Upper lobe of left lung (tissue), 6 donors: ENCODE results near the gene DUSP16. TPM values are rescaled to one million over a fixed set of nuclear protein-coding genes. Genes with fewer than 3 reads are reported as not detected.
A peak's percentile ranks its signal among the peaks of the same experiment; 100 is the strongest.
"Not testable (repeated sequence)": the region's sequence is repeated elsewhere in the genome, so short reads cannot be mapped to it uniquely, and the experiment has no call there.

Experiments used
- ATAC-seq, 2 donors: fragments of 200-7000 bp; cut with Tn5 transposase; one replicate each; pipeline ENCODE4 v1.9.1; 2022; ENCODE audit warnings: mild to moderate bottlenecking in 2 of 2, moderate library complexity in 2 of 2; ENCODE audit not compliant: low FRiP score in 2 of 2
- DNase-seq, 2 donors: peaks; one replicate each; pipeline ENCODE4 v3.0.0-alpha.2; 2019 to 2020
- H3K27ac ChIP-seq, 4 donors: fragments of 200-600 bp; sonication (generic); one replicate each; pipeline ENCODE4 v1.5.1; 2016 to 2019
- H3K27me3 ChIP-seq, 4 donors: fragments of 200-600 bp; sonication (generic); one replicate each; pipeline ENCODE4 v1.5.1; 2017 to 2019
- H3K36me3 ChIP-seq, 4 donors: fragments of 200-600 bp; sonication (generic); one replicate each; pipeline ENCODE4 v1.5.1; 2016 to 2019
- H3K4me1 ChIP-seq, 4 donors: fragments of 200-600 bp; sonication (generic); one replicate each; pipeline ENCODE4 v1.5.1; 2018 to 2019
- H3K4me3 ChIP-seq, 4 donors: fragments of 200-600 bp; sonication (generic); one replicate each; pipeline ENCODE4 v1.5.1; 2017 to 2019; ENCODE audit warnings: mild to moderate bottlenecking in 2 of 4, moderate library complexity in 1 of 4
- H3K9me3 ChIP-seq, 4 donors: fragments of 200-600 bp; sonication (generic); one replicate each; pipeline ENCODE4 v1.5.1; 2018 to 2019
- EP300 ChIP-seq, 4 donors: sonication (generic); formaldehyde crosslinking; IDR thresholded peaks; one replicate each; pipeline ENCODE4 v1.5.1; 2017; ENCODE audit warnings: antibody characterized with exemption in 4 of 4, control low read depth in 2 of 4
- POLR2A ChIP-seq, 4 donors: fragments of 450-650 bp; IDR thresholded peaks; one replicate each; pipeline ENCODE4 v1.5.1; 2016 to 2017; ENCODE audit warnings: antibody characterized with exemption in 4 of 4, mild to moderate bottlenecking in 2 of 4
- POLR2AphosphoS5 ChIP-seq, 2 donors: sonication (generic); formaldehyde crosslinking; IDR thresholded peaks; one replicate each; pipeline ENCODE4 v1.5.1; 2017; ENCODE audit warnings: antibody characterized with exemption in 2 of 2
- WGBS, 2 donors: methylation state at CpG; one replicate each; pipeline ENCODE4 v1.1.5; 2017 to 2018; 5-methylcytosine and 5-hydroxymethylcytosine counted together
- total RNA-seq, 6 donors: library from RNA; depleted of rRNA in 4 of 6; stranded (reverse); fragments of >200 nt in 4 of 6; gene quantifications; one replicate each; pipeline versions ENCODE4 v1.1.0 to v1.2.1, GENCODE V29; 2016 to 2021
- TF ChIP-seq, protein P1 (sequence below), 6 experiments: fragments of 450-650 bp in 4 of 6; fragments of 200-600 bp in 2 of 6; sonication (generic) in 2 of 6; IDR thresholded peaks; one replicate each; pipeline ENCODE4 v1.5.1; 2016 to 2019; ENCODE audit warnings: antibody characterized with exemption in 6 of 6
- donor health status: DM: no; HTN: no; CAD: no; lungs with moderate emphysema.
- donor health status: DM: no; HTN: yes; CAD: no; lungs with severe emphysema.

DUSP16 gene
- total RNA-seq, 6 donors from 2014 or later, result 23.7 to 51.6 (median 41.7) TPM

DNA sequence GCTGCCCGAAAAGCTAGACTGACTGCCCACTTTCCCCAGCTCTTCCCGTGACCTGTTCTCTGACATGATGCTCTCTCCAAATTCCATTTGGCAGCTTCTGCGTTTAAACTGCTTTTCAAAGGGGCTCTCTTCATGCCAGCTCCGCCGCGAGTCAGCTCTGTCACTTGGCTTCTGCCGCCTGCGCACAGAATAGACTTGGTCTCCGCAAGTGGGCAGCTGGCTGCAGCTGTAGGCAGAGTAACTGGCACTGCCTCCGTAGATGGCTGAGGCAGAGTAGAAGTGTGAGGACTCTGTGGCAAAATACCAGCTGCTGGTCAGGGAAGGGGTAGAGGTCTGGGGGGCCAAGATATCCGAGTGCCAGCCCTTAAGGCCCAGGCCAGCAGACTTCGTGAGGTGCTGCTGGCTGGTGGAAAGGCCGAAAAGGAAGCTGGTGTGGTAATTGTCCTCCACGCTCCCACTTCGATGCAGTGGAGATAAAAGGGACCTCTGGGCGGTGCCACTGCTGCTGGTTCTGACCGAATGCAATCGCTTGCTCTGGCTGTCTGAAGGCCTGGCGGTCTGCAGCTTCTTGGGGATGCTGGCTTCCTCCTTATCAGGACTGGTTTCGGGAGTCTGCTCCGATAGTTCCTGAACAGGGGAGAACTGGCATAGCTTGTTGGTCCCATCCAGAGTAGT is 85.7 kb downstream of the DUSP16 start:
- TF ChIP-seq POLR2AphosphoS5 (IDR thresholded peaks at IDR 0.05) (no peak), POLR2A (IDR thresholded peaks at IDR 0.05) (no peak), EP300 (IDR thresholded peaks at IDR 0.05) (no peak)
- TF ChIP-seq, protein P1, sequence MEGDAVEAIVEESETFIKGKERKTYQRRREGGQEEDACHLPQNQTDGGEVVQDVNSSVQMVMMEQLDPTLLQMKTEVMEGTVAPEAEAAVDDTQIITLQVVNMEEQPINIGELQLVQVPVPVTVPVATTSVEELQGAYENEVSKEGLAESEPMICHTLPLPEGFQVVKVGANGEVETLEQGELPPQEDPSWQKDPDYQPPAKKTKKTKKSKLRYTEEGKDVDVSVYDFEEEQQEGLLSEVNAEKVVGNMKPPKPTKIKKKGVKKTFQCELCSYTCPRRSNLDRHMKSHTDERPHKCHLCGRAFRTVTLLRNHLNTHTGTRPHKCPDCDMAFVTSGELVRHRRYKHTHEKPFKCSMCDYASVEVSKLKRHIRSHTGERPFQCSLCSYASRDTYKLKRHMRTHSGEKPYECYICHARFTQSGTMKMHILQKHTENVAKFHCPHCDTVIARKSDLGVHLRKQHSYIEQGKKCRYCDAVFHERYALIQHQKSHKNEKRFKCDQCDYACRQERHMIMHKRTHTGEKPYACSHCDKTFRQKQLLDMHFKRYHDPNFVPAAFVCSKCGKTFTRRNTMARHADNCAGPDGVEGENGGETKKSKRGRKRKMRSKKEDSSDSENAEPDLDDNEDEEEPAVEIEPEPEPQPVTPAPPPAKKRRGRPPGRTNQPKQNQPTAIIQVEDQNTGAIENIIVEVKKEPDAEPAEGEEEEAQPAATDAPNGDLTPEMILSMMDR (IDR thresholded peaks at IDR 0.05), result no peak
- Histone ChIP-seq H3K27ac (no peak overlapping the region), H3K36me3 (peaks cover 15 to 60% (median 30%) of the 10 kb centered on the region in 4 donors), H3K4me1 (peaks cover 0 to 4% (median 2%) of the 10 kb centered on the region in 4 donors), H3K9me3 (no peaks in the 10 kb centered on the region), H3K4me3 (no peak overlapping the region), H3K27me3 (no peaks in the 10 kb centered on the region)
- 90 to 95% methylated on average over 13 to 21 of the region's 21 CpGs for WGBS, 2 donors
- no peak for DNase-seq
- no peak for ATAC-seq

DNA sequence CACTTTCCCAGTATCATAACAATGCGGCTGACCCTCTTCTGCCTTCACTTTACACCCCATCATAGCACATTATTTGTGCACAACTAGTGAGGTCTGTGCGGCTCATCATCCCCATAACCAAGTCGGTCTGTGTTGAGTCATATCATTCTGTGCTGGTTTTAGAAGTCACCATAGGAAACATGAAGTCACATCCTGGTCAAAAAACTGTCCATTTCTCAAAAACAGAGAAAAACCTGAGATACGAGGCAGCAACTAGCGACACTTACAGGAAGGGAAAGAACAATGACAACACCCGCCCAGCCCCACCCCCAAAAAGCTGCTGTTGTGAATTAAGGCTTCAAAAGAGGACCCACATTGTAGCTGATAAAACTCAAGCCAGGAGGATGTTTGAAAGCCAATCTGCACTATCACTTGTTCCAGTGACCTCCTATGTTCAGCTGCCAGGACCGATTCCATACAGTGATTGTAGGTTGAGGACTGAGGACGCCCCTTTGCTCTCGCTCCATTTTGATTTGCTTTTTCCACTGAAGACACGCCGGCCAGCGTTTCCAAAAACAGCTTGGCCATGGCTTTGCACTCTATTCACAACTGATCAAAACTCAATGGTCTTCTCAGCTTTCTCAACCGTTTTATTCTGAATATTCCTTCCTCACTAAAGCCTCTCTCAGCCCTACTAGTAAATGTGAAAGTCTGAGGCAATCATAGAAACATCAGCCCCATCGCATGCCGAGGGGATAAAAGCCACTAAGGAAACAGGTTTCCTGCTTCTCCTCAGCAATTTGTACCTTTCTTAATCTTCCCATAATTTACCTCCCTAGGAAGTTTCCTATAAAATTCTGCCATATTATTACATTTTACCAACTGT is 87.5 kb downstream of the DUSP16 start:
- 70 to 81% methylated on average over 15 of the region's 15 CpGs for WGBS, 2 donors
- Histone ChIP-seq H3K4me1 (peaks cover 0 to 5% (median 4%) of the 10 kb centered on the region in 4 donors), H3K27me3 (no peaks in the 10 kb centered on the region), H3K4me3 (no peak overlapping the region), H3K27ac (peak overlapping the region; percentile 31 to 63 (median 48)), H3K36me3 (peaks cover 9 to 58% (median 28%) of the 10 kb centered on the region in 4 donors), H3K9me3 (no peaks in the 10 kb centered on the region)
- DNase-seq (no peak), ATAC-seq (peak in 1 of 2 donors; percentile 62)
- TF ChIP-seq POLR2A (IDR thresholded peaks at IDR 0.05) (peak in 1 of 4 donors; percentile 43), POLR2AphosphoS5 (IDR thresholded peaks at IDR 0.05) (no peak)

DNA sequence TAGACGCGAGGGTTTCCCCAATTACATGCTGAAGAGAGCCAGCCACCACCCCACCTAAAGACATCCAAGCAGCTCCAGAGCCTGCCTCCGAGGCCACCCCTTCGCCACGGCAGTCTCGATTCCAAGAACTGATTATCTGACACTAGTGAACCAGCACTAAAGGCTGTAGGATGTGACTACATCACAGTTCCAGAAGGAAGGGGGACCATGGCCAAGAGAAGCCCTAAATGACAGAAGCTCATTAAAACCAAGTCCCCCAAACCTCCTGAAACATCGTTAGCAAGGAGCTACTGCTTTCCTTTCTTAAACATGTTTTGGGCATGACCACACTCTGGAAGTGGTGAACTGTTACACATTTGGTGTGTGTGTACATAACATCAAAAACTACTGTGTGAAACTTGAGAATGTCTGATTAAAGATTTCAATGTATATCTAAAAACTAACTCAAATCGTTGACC is 88.2 kb downstream of the DUSP16 start:
- peak overlapping the region in 3 of 4 donors; percentile 15 to 63 (median 53) for H3K27ac ChIP-seq

DNA sequence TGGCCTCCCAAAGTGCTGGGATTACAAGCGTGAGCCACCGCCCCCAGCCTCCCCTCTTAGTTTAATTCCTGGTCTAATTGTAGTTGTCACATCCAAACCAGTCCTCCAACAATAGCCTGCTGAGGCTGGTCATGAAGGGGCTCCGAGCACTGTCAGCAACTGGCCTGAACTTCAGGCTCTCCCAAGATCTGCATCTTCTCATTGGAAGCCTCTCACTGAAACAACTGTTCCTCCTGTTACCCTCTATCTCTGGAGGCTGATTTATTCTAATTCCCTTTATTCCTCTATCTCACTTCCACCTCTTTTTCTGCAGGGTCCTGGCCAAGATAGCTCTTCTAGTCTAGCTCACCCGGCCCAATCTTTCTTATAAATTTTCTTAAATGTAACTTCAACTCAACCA is 89.4 kb downstream of the DUSP16 start:
- peaks cover 9 to 40% (median 21%) of the 10 kb centered on the region in 4 donors for H3K36me3 ChIP-seq

More for the DNA sequence above, 88.2 kb downstream of the DUSP16 start:
- no peak for DNase-seq
- Histone ChIP-seq H3K27me3 (no peaks in the 10 kb centered on the region), H3K4me1 (peaks cover 0 to 5% (median 4%) of the 10 kb centered on the region in 4 donors), H3K9me3 (no peaks in the 10 kb centered on the region), H3K36me3 (peaks cover 9 to 51% (median 25%) of the 10 kb centered on the region in 4 donors), H3K4me3 (no peak overlapping the region)
- WGBS, 2 donors, result 84 to 92% methylated on average over 8 of the region's 8 CpGs
- no peak for ATAC-seq
- no peak for TF ChIP-seq POLR2AphosphoS5 (IDR thresholded peaks at IDR 0.05)
- TF ChIP-seq POLR2A (IDR thresholded peaks at IDR 0.05), result no peak
- no peak for TF ChIP-seq EP300 (IDR thresholded peaks at IDR 0.05)

DNA sequence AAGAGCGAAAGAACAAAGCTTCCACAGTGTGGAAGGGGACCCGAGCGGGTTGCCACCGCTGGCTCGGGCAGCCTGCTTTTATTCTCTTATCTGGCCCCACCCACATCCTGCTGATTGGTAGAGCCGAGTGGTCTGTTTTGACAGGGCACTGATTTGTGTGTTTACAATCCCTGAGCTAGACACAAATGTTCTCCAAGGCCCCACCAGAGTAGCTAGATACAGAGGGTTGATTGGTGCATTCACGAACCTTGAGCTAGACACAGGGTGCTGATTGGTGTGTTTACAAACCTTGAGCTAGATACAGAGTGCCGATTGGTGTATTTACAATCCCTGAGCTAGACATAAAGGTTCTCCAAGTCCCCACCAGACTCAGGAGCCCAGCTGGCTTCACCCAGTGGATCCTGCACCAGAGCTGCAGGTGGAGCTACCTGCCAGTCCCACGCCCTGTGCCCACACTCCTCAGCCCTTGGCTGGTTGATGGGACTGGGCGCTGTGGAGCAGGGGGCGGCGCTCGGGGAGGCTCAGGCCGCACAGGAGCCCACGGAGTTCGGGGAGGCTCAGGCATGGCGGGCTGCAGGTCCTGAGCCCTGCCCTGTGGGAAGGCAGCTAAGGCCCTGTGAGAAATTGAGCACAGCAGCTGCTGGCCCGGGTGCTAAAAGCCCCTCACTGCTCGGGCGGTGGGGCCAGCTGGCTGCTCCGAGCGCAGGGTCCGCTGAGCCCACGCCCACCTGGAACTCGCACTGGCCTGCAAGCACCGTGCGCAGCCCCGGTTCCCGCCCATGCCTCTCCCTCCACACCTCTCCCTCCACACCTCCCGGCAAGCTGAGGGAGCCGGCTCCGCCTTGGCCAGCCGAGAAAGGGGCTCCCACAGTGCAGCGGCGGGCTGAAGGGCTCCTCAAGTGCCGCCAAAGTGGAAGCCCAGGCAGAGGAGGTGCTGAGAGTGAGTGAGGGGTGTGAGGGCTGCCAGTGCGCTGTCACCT is 90.4 kb downstream of the DUSP16 start:
- H3K4me3 ChIP-seq, ATAC-seq, H3K27me3 ChIP-seq, H3K27ac ChIP-seq, H3K4me1 ChIP-seq, H3K9me3 ChIP-seq: not testable (repeated sequence)
- peaks cover 7 to 31% (median 16%) of the 10 kb centered on the region in 4 donors for H3K36me3 ChIP-seq
- peak in 1 of 2 donors; percentile 64 for DNase-seq
- 79 to 89% methylated on average over 9 to 36 of the region's 37 CpGs for WGBS, 2 donors

More for the DNA sequence above, 89.4 kb downstream of the DUSP16 start:
- H3K27me3 ChIP-seq, result no peaks in the 10 kb centered on the region
- H3K4me3 ChIP-seq, result no peak overlapping the region
- H3K27ac ChIP-seq, result no peak overlapping the region
- H3K9me3 ChIP-seq, result no peaks in the 10 kb centered on the region
- DNase-seq (no peak), ATAC-seq (no peak)
- TF ChIP-seq POLR2AphosphoS5 (IDR thresholded peaks at IDR 0.05) (no peak), EP300 (IDR thresholded peaks at IDR 0.05) (no peak), POLR2A (IDR thresholded peaks at IDR 0.05) (no peak)
- TF ChIP-seq, protein P1 (IDR thresholded peaks at IDR 0.05), result no peak
- peaks cover 0 to 5% (median 4%) of the 10 kb centered on the region in 4 donors for H3K4me1 ChIP-seq
- 94% methylated on average over 4 of the region's 4 CpGs for WGBS, 2 donors
